Stimulated activated CD8-positive, alpha-beta memory T cell treated with anti-CD3 and anti-CD28 coated beads, Interleukin-15, amount 100 ng/mL, for 1 hour (primary cell): ENCODE measurements around the gene FOXP4.

ENCODE experiments used
- DNase-seq: peaks from one replicate; pipeline ENCODE4 v3.0.0-alpha.2; 2020; ENCODE audit warnings: low read depth

Gene FOXP4

GRCh38 chr6:41630069-41630468, 83.9 kb downstream of the FOXP4 start:
- DNase-seq, result no peak

- DNase-seq, result no peak
These were observed 84.8 kb downstream of the FOXP4 start for GRCh38 chr6:41630946-41631345.

- no peak for DNase-seq
These were observed 87.0 kb downstream of the FOXP4 start for GRCh38 chr6:41633056-41633634.

GRCh38 chr6:41634657-41635056, 88.5 kb downstream of the FOXP4 start:
- DNase-seq, result no peak

- no peak for DNase-seq
These were observed 89.2 kb downstream of the FOXP4 start for GRCh38 chr6:41635365-41635764.

GRCh38 chr6:41636833-41637193, 90.6 kb downstream of the FOXP4 start:
- DNase-seq, result no peak

- no peak for DNase-seq
These were observed 91.2 kb downstream of the FOXP4 start for GRCh38 chr6:41637194-41638001.

- DNase-seq, result no peak
These were observed 92.1 kb downstream of the FOXP4 start, which contains the start of gene MDFI for GRCh38 chr6:41638002-41638934. Gene MDFI (plus strand): TSS chr6:41638468. CDS start chr6:41638750, 282 bp downstream.

- no peak for DNase-seq
These were observed 93.0 kb downstream of the FOXP4 start for GRCh38 chr6:41638935-41639808.

- DNase-seq, result no peak
These were observed 93.7 kb downstream of the FOXP4 start for GRCh38 chr6:41639809-41640371.

- no peak for DNase-seq
These were observed 94.2 kb downstream of the FOXP4 start for GRCh38 chr6:41640426-41640825.

- no peak for DNase-seq
These were observed 95.3 kb downstream of the FOXP4 start for GRCh38 chr6:41641352-41641925.

GRCh38 chr6:41642090-41642959, 96.1 kb downstream of the FOXP4 start:
- DNase-seq, result no peak

- DNase-seq, result no peak
These were observed 97.0 kb downstream of the FOXP4 start for GRCh38 chr6:41642960-41643898.

- DNase-seq, result no peak
These were observed 97.7 kb downstream of the FOXP4 start for GRCh38 chr6:41643899-41644269.

- no peak for DNase-seq
These were observed 98.2 kb downstream of the FOXP4 start for GRCh38 chr6:41644297-41644879.

- no peak for DNase-seq
These were observed 98.9 kb downstream of the FOXP4 start for GRCh38 chr6:41645007-41645618.
